Ishikawa (cell line): ENCODE results near the gene KCND3.

ENCODE experiments used
- CEBPB ChIP-seq: IDR thresholded peaks from 2 replicates; pipeline ENCODE4 v1.6.1; 2012
- CREB1 ChIP-seq: IDR thresholded peaks from 2 replicates; pipeline ENCODE4 v1.6.1; 2012; ENCODE audit warnings: low read depth
- EGR1 ChIP-seq: IDR thresholded peaks from 2 replicates; pipeline ENCODE4 v1.6.1; 2012
- EP300 ChIP-seq: IDR thresholded peaks from 2 replicates; pipeline ENCODE4 v1.6.1; 2012; ENCODE audit warnings: borderline replicate concordance
- FOXM1 ChIP-seq: IDR thresholded peaks from 2 replicates; pipeline ENCODE4 v1.6.1; 2012; ENCODE audit warnings: low read depth, borderline replicate concordance
- NFIC ChIP-seq: IDR thresholded peaks from 2 replicates; pipeline ENCODE4 v1.6.1; 2012
- RAD21 ChIP-seq: IDR thresholded peaks from 2 replicates; pipeline ENCODE4 v1.6.1; 2012; ENCODE audit warnings: low read depth
- TAF1 ChIP-seq: IDR thresholded peaks from 2 replicates; pipeline ENCODE4 v1.6.1; 2012; ENCODE audit warnings: low read depth, mild to moderate bottlenecking
- TCF12 ChIP-seq: IDR thresholded peaks from 2 replicates; pipeline ENCODE4 v1.6.1; 2012; ENCODE audit warnings: low read depth
- TEAD4 ChIP-seq: IDR thresholded peaks from 2 replicates; pipeline ENCODE4 v1.6.1; 2012
- USF1 ChIP-seq: IDR thresholded peaks from 2 replicates; pipeline ENCODE4 v1.6.1; 2012
- YY1 ChIP-seq: IDR thresholded peaks from 2 replicates; pipeline ENCODE4 v1.6.1; 2012; ENCODE audit warnings: low read depth
- ZBTB7A ChIP-seq: IDR thresholded peaks from 2 replicates; pipeline ENCODE4 v1.6.1; 2012; ENCODE audit warnings: low read depth
- TF ChIP-seq, protein P1 (sequence below): IDR thresholded peaks from 2 replicates; pipeline ENCODE4 v1.6.1; 2012
- TF ChIP-seq, protein P2 (sequence below): IDR thresholded peaks from 2 replicates; pipeline ENCODE4 v1.6.1; 2012; ENCODE audit warnings: low read depth, mild to moderate bottlenecking

The KCND3 gene

DNA sequence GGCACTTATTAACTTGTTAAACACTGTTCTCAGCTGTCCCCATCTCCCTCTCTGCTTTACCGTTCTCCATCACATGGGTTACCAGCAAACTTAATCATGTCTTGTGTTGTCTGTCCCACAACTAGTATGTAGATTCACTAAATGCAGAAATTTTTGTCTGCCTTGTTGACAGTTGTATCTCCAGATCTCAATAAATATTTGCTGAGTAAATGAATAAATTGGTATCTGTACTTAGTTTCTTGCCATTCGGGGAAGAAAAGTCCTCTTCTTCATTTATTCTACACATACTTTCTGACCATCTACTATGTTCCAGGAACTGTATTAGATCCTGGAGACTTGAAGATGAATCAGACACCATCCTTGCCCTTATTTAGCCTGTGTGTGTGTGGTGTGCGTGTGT, 97.9 kb downstream of the KCND3 start:
- TF ChIP-seq USF1 (no peak), YY1 (no peak), TEAD4 (no peak), EGR1 (no peak), CREB1 (no peak), TCF12 (no peak), TAF1 (no peak), FOXM1 (no peak), NFIC (no peak), ZBTB7A (no peak), EP300 (no peak), CEBPB (no peak), RAD21 (no peak)
- TF ChIP-seq, protein P1, sequence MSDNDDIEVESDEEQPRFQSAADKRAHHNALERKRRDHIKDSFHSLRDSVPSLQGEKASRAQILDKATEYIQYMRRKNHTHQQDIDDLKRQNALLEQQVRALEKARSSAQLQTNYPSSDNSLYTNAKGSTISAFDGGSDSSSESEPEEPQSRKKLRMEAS: no peak
- TF ChIP-seq, protein P2, sequence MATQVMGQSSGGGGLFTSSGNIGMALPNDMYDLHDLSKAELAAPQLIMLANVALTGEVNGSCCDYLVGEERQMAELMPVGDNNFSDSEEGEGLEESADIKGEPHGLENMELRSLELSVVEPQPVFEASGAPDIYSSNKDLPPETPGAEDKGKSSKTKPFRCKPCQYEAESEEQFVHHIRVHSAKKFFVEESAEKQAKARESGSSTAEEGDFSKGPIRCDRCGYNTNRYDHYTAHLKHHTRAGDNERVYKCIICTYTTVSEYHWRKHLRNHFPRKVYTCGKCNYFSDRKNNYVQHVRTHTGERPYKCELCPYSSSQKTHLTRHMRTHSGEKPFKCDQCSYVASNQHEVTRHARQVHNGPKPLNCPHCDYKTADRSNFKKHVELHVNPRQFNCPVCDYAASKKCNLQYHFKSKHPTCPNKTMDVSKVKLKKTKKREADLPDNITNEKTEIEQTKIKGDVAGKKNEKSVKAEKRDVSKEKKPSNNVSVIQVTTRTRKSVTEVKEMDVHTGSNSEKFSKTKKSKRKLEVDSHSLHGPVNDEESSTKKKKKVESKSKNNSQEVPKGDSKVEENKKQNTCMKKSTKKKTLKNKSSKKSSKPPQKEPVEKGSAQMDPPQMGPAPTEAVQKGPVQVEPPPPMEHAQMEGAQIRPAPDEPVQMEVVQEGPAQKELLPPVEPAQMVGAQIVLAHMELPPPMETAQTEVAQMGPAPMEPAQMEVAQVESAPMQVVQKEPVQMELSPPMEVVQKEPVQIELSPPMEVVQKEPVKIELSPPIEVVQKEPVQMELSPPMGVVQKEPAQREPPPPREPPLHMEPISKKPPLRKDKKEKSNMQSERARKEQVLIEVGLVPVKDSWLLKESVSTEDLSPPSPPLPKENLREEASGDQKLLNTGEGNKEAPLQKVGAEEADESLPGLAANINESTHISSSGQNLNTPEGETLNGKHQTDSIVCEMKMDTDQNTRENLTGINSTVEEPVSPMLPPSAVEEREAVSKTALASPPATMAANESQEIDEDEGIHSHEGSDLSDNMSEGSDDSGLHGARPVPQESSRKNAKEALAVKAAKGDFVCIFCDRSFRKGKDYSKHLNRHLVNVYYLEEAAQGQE: no peak

GRCh38 chr1:111888740-111889376, 100.6 kb downstream of the KCND3 start:
- no peak for TF ChIP-seq ZBTB7A
- TF ChIP-seq EGR1: no peak
- no peak for TF ChIP-seq USF1
- no peak for TF ChIP-seq YY1
- no peak for TF ChIP-seq CREB1
- no peak for TF ChIP-seq TAF1
- no peak for TF ChIP-seq EP300
- TF ChIP-seq, protein P2: no peak
- TF ChIP-seq CEBPB: no peak
- TF ChIP-seq TEAD4: no peak
- no peak for TF ChIP-seq RAD21

DNA sequence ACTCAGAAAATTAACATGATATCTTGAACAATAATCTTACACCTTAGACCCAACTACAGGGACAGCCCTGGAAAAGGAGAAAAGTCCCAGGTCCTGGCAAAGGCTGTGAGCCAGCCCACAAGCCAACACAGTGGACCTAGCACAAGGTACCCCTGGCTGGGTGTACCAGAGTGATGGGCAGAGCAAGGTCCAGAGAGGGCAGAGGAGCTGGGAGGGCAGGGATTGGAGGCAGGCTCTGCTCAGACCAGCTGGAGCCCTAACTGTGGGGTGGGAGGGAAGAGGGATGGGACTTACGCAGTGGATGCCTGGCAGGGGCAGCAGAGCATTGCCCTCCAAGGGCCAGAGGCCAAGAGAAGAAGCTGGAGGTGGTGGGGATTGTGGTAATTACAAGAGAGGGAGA, 101.6 kb downstream of the KCND3 start:
- no peak for TF ChIP-seq FOXM1

DNA sequence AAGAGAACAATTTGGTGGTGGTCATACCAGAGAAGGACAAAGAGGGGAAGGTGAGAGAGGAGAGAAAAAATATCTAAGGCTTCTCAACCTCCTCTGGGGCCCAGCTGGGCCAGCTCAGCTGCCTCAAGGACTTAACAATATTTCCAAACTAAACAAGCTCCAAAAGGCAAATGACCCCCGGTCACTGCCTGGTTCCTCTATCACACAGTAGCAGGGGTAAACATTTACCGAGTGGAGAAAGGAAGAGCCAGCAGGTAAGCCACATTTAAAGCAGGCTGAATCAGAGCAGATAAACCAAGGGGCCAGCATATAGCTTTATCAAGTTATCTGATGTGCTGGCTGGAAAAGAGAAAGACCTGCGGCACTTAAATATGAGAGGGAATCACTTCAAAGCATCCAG, 102.1 kb downstream of the KCND3 start:
- no peak for TF ChIP-seq YY1
- no peak for TF ChIP-seq NFIC
- no peak for TF ChIP-seq TAF1
- no peak for TF ChIP-seq FOXM1
- TF ChIP-seq TCF12: no peak
- TF ChIP-seq ZBTB7A: no peak
- TF ChIP-seq EGR1: no peak
- no peak for TF ChIP-seq RAD21
- no peak for TF ChIP-seq TEAD4
- no peak for TF ChIP-seq EP300
- no peak for TF ChIP-seq USF1
- TF ChIP-seq, protein P2: no peak
- no peak for TF ChIP-seq CREB1
- TF ChIP-seq, protein P1: no peak
